ENCODE measurements around the gene NELL2.
"Not testable (repeated sequence)": the region's sequence is repeated elsewhere in the genome, so short reads cannot be mapped to it uniquely, and the experiment has no call there.

NELL2 gene

GRCh38 chr12:44778863-44779262 is 97.3 kb downstream of the NELL2 start:
- DNase-seq (ENCODE audit: low read depth), result no peak

DNA sequence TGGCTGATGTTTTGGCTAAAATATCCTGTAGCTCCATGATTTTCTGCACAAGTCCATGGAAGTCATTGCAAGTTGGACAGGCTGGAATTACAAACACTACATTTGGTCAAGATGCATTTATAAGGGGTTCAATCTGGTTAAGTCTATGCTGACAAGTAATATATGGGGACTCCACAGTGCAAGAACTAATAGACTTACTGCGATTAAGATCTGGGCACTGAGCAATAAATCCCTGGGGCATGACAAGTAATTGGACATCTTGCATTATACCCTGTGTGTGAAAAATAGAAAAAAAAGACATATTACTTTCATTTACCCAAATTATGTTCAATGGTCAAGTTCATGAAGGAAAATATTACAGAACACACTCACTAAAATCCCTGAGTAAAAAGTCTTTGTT is 99.1 kb downstream of the NELL2 start:
- DNase-seq (ENCODE audit: low read depth), result no peak

GRCh38 chr12:44775901-44776300 is 100.2 kb downstream of the NELL2 start:
- no peak for DNase-seq (ENCODE audit: low read depth)

DNA sequence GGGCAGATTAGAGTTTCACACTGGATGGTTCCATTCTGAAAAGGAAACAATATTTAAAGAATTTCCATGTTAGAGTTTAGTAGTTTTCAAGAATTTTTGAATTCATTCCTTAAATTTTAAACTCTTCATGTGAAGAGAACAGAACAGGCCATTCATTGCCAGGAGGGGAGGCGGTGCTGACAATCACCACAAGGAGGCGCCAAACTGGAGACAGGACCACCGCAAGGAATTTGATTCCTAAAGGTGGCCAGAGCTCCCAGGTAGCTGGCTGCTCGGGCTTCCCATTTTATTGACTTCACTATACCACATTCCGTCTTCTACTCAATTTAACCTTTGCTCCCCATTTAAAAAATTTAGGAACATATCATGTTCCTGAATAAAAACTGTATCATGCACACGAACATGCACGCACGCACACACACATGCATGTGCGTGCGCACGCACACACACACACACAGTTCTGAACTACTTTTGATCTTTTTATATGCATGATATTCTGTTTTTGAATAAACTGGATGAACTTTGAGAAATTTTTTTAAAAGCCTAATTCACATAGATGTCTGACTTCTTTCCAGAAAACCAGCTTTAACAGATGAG is 101.2 kb downstream of the NELL2 start:
- peak; percentile 53 for DNase-seq (ENCODE audit: low read depth)

DNA sequence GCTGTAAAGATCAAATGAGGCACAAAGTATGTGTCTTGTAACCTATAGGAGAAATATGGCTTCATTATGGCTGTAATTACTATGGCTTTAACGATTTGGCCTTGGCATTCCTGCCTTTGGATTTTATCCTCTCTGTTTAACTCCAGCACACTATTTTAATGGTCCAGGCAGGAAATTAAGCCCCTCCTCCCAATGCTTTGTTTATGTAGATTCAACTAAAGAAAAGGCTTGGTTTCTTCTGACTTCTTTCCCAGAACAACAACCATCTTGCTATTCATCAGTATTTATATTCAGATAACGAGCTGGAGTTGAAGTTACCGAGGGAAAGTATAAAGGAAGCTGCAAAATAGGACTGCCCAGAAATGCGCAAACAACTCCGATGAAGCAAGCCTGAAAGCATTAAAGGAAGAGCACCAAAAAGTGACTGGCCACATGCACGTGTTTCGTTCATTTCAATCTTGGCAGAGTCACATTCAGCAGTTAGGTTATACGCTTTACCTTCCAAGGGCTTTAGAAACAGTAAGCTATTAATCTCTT is 104.6 kb downstream of the NELL2 start:
- DNase-seq (ENCODE audit: low read depth), result no peak

GRCh38 chr12:44765796-44766195 is 110.3 kb downstream of the NELL2 start:
- no peak for DNase-seq (ENCODE audit: low read depth)

GRCh38 chr12:44763021-44763420 is 113.1 kb downstream of the NELL2 start:
- DNase-seq (ENCODE audit: low read depth), result no peak

- no peak for DNase-seq (ENCODE audit: low read depth)
These were observed 116.8 kb downstream of the NELL2 start for GRCh38 chr12:44759289-44759688.

DNA sequence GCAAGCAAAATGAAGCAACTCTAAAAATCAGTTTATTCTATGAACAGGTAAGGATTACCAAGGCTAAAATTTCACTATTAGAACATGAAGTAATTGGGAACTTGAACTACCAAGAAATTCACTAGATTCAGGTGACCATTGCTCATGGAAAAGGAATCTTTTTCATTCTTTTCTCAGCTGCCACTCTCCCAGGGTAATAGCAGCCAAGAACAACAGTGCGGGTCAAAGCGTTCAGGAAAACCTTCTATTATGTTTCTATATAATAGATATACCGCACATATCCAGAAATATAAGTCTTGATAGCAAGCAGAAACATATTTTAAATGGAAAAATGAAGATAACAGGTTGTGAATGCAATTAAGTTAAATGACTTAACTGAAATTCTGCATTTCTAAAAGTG is 125.6 kb downstream of the NELL2 start:
- no peak for DNase-seq (ENCODE audit: low read depth)

GRCh38 chr12:44749566-44749965 is 126.5 kb downstream of the NELL2 start:
- DNase-seq (ENCODE audit: low read depth), result no peak

GRCh38 chr12:44748950-44749468 is 127.1 kb downstream of the NELL2 start:
- DNase-seq (ENCODE audit: low read depth), result no peak

DNA sequence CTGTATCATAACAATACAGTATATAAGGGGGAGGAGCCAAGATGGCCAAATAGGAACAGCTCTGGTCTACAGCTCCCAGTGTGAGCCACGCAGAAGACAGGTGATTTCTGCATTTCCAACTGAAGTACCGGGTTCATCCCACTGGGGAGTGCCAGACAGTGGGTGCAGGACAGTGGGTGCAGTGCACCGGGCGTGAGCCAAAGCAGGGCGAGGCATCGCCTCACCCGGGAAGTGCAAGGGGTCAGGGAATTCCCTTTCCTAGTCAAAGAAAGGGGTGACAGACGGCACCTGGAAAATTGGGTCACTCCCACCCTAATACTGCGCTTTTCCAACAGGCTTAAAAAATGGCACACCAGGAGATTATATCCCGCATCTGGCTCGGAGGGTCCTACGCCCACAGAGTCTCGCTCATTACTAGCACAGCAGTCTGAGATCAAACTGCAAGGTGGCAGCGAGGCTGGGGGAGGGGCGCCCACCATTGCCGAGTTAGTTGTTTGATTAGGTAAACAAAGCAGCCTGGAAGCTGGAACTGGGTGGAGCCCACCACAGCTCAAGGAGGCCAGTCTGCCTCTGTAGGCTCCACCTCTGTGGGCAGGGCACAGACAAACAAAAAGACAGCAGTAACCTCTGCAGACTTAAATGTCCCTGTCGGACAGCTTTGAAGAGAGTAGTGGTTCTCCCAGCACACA is 134.7 kb downstream of the NELL2 start:
- not testable (repeated sequence) for DNase-seq (ENCODE audit: low read depth)

- DNase-seq (ENCODE audit: low read depth), result no peak
These were observed 138.1 kb downstream of the NELL2 start for GRCh38 chr12:44738051-44738450.

GRCh38 chr12:44728566-44728965 is 147.5 kb downstream of the NELL2 start:
- DNase-seq (ENCODE audit: low read depth), result no peak

GRCh38 chr12:44720265-44720664 is 155.8 kb downstream of the NELL2 start:
- DNase-seq (ENCODE audit: low read depth), result no peak

DNA sequence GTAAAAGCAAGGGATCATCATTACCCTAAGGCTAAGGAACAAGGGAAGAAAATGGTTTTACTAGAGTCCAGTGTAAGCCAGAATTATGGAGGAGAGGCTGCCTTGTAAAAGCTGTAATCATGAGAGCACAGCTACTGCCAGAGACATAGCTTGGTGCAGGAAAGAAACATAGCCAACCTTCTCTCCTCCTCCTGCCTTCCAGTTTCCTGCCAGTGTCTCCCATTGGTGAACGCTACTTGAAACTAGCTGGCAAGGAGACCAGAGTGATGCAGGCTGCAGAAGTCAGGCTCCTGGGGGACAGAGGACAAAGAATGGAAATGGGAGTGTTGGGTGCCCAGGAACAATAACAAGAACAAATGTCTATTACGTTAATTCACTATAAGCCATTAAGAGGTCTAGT is 158.5 kb downstream of the NELL2 start:
- no peak for DNase-seq (ENCODE audit: low read depth)

GRCh38 chr12:44716711-44717110 is 159.4 kb downstream of the NELL2 start:
- no peak for DNase-seq (ENCODE audit: low read depth)

DNA sequence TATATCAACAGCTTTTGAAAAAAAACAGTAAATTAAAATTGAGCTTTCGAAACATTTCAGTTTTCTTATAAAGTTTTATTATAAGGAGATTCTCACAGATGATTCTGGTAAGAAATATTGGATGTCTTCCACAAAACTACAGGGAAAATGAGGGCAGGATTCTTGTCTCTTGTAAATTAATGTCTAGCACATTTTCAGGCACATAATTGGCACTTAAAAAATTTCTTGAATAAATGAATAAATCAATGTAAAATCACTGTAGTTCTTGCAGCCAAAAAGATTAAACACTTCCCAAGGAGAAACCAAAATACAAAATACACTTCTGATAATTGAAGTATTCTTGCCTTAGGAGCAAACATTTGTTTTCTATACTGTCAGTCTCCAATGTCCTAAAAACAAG is 164.4 kb downstream of the NELL2 start:
- no peak for DNase-seq (ENCODE audit: low read depth)

DNA sequence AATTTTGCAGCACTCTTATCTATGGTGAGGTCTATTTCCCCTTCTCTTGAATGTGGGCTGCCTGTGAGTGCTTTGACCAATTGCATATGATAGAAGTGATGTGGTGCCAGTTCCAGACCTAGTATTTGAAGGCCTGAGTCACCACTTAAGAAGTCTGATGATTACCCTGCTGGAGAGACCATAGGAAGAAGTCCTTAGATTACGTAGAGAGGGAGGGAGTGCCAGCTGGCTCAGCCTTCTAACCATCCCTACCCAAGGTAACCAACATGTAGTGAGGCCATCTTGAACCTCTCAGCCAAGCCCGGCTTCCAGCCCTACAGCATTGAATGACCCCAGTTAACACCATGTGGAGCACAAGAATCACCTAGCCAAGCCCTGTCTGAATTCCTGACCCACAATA is 166.9 kb downstream of the NELL2 start:
- DNase-seq (ENCODE audit: low read depth), result no peak

DNA sequence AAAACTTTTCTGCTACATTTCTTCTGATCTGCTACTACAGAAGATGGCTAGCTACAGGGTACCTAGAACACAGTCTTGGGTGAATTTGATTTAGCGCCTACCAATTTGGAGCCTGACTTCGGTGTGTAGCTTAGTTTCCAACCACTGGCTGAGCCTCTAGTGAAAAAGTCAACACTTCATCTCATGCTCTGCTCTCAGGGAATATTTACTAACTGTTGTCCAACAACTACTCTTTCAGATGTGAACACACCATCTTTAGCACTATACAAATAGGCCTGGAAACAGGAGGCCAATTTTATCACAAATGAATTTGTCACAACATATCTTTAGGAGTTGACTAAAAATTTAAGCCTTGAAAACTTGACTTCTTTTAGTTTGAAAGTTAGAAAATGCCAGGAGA is 167.9 kb downstream of the NELL2 start:
- DNase-seq (ENCODE audit: low read depth), result no peak

DNA sequence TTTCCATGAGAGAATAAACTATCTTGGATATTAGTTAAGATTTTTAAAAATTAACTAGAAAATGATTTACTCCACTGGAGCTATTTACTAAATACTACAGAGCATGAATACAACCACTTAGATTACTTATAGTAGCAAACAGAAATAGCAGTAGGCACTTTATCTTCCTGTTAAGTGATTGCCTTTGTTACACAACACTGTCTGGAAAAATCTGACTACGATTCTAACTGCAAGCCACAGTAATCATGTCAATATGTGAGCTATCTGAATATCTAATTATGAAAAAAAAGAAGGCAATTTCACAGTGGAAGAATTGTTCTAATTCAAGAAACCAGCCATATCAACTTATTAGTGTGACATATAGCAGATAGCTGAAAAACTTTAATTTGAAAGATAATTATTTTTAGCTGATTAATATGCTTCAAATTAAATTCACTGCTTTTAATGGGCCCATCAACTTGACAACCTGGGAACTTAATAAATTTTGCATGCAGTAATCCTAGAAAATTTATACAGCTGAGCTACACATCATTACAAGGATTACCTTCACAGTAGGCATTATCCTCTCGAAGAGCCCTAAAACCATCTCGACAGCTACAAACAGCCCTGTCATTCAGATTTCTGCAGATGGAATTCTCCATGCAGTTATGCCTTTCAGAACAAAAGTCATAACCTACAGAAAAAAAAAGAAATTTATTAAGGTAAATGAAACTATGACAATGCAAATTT is 172.8 kb downstream of the NELL2 start:
- no peak for DNase-seq (ENCODE audit: low read depth)

DNA sequence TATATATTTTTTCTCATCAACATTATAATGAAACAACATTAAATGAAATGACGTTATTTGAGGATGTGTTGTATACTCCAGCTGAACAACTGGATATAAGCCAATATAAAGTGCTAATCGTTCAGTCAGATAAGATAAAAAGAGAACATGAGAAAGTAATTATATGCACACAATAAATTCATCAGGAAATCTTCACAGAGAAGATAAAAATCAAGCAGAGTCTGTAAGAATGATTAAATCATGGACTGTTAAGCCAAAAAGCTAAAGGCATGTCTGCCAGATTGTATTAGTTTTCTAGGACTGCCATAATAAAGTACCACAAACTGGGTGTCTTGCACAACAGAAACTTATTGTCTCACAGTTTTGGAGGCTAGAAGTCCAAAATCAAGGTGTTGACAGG is 178.6 kb downstream of the NELL2 start:
- no peak for DNase-seq (ENCODE audit: low read depth)

- no peak for DNase-seq (ENCODE audit: low read depth)
These were observed 179.6 kb downstream of the NELL2 start for GRCh38 chr12:44696542-44696941.
